G401 (cell line): ENCODE data around the gene SYNPR. TPM values are rescaled to one million over a fixed set of nuclear protein-coding genes. Genes with fewer than 3 reads are reported as not detected.
"Not testable (repeated sequence)": the region's sequence is repeated elsewhere in the genome, so short reads cannot be mapped to it uniquely, and the experiment has no call there.

Experiments
- DNase-seq: peaks from one replicate; pipeline ENCODE4 v3.0.0-alpha.2; 2015; ENCODE audit warnings: low spot score
- in situ Hi-C: cut with HindIII; loops from 2 replicates; pipeline ENCODE4 v1.10.0; 2016; ENCODE audit warnings: low sequenced_read_pairs, mixed read lengths
- total RNA-seq: library from RNA; depleted of rRNA; stranded (reverse); fragments of >200 nt; shearing (Covaris generic); gene quantifications from 2 replicates; pipeline ENCODE4 v1.2.3, GENCODE V29; 2014; rRNA removed

The SYNPR gene
- total RNA-seq, result not detected in 2 replicates

DNA sequence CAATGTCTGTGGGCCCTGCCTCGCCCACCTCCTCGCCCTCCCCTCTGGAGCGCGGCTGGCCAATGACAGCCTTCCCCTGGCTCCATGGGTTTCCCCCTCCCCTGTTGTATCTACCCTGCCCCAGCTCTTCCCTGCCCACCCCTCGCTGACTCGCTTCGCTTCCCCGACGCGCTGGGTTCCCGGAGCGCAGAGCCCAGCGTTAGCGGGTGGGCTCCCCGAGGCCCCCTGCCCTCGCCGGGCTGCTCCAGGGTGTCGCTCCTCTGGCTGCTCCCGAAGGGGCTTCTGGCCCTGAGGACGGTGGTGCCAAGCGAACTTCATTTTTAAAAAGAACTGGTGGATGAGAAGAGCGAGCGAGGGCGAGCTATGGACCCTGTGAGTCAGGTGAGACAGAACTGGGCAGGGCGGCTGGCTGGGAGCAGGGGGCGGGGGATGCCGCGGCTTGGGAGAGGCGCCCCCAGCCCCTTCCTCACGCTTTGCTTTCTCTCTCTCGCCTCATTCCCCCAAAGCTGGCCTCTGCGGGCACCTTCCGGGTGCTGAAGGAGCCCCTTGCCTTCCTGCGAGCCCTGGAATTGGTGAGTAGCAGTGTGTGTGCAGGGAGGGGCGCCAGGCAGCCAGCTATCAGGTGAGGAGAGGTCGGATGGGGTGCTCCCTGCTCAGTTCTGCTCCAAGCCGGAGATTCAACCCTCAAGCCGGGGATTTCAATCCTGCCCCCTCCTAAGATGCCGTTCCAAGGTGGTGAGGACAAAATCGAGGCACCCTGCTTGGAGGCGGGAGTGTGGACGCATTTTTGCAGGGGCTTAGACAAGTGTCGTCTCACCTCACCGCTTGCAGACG lies at the start of gene SYNPR:
Gene SYNPR, plus strand, starts transcription at position 138 of the 834 bp plus-strand sequence.
- peak; percentile 71 for DNase-seq
- in situ Hi-C loops, result no loop called here

DNA sequence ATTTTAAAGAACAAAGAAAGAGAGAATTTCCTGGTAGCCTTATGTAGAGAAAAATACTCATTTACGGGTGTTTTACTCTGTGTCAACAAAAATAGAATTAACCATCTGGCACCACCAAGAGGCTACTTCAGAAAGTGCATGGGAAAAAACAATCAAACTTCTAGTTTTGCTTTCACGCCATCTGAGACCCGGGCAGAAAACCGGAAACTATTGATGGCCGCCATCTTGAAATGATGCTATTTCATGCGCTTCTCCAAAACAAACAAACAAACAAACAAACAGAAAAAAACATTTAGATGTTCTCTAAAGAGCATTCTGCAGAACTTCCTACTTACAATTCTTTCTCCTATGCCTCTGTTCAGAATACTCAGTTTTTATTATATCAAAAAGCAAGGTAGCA lies 49.4 kb upstream of the SYNPR start:
- in situ Hi-C loops, result no loop called here
- peak; percentile 67 for DNase-seq

DNA sequence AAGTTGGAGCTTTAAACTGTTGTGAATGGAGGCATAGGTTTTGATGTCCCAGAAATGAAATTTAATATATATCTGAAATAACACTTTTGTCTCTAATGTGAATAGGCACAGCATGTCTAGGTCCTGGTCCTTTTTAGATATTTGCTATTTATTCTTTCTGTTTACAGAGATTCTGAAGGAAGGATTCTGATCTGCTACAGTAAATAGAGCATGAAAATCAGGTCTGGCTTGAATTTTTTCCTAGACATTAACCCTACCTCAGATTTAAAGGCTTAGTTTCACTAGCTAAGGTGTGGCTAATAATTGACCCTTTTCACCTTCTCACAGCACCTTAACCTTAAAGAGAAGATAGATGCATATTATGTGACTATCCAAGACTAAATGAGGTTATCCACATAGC lies 48.0 kb upstream of the SYNPR start:
- DNase-seq, result peak; percentile 78
- in situ Hi-C loops, result no loop called here

GRCh38 chr3:63231643-63232042 lies 46.5 kb upstream of the SYNPR start:
- peak; percentile 68 for DNase-seq
- in situ Hi-C loops, result no loop called here

DNA sequence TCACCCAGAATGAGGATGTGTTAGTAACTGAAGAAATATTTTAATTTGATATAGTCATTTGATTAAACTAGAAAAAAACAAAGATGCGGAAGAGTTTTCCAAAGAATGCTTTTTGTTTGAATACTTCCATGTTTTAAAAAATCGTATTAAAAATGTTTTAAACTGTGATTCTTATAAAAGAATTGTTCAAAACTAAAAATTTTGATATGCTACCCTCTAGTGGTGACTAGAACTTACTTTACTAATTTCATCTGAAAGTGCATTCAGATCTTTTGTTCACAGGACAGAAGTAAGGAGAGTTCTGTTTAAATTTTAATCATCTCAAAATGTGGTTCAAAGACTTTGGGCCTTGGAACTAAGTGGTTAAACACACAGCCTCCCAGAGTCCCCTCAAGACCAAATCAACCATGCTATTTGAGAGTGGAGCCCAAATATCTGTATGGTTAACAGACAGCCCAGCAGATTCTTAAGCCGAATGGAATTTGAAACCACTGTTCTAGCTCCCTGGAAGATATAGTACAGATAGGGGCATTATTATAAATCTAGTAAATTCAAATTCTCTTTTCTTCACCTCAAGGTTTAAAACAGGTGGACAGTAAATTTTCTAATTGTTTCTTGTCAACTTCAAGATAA lies 45.2 kb upstream of the SYNPR start:
- in situ Hi-C loops, result no loop called here
- DNase-seq, result peak; percentile 33

DNA sequence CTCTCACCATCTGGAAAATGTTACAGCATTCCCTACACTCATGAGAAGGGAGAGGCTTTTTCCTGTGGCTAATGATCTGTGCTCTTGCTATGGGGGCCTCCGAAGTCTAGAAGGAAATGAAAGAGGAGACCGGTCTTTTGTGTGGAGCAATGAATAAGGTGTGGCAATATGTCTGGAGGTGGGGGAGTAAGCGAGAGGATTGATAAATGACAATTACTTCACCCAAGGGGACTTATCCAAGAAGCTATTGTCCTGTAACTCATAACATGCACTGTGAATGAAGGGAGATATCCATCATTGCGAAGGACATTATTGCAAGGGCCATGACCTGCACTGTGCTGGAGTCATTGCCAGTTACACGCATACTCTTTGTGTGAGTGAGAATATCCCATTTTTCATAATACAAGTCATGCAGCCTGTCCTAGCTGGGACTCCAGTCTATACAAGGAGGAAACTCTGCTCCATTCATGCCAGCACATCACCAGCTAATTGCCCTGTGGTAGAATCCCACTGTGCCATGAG lies 37.7 kb upstream of the SYNPR start:
- in situ Hi-C loops, result no loop called here
- no peak for DNase-seq

DNA sequence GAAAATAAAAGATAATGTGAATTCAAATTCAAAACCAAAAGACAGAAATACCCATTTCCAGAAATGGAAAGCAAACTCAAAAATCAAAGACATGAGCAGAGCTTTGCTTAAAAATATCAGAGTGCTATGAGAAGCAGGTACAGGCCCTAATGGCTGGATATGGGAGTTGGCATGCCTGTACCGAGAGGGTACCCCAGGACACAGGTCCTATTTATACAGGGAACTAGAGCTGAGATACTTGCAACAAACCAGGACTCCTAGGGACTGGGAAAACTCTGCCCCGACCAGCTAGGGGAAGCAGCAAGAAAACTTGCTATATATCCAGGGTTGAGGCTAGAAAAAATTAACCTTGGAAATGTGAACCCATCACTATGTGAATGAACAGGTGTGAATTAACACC lies 36.0 kb upstream of the SYNPR start:
- no peak for DNase-seq
- in situ Hi-C loops, result no loop called here

- in situ Hi-C loops, result no loop called here
Measured at GRCh38 chr3:63244486-63244885, 33.6 kb upstream of the SYNPR start.

GRCh38 chr3:63245726-63246241 lies 32.3 kb upstream of the SYNPR start:
- no peak for DNase-seq
- in situ Hi-C loops, result no loop called here

More at GRCh38 chr3:63244486-63244885, 33.6 kb upstream of the SYNPR start:
- DNase-seq, result no peak

DNA sequence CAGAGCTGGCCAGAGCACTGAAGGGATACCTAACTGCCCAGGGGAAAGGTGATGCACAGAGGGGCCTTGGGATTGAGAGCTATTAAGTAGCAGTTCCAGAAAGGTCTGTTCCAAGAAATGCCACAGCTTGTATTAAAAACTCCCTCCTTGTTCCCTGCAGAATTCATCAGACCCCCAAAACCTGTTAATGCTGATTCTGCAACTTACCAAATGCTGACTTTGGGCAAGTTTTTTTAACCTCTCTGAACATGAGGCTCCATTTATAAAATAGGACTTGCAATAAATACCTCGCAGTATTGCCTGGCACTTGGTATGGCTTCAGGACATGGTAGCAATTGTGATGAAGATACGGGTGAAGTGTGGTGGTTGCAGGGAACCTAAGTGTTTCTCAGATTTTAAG lies 30.1 kb upstream of the SYNPR start:
- DNase-seq, result no peak
- in situ Hi-C loops, result no loop called here

DNA sequence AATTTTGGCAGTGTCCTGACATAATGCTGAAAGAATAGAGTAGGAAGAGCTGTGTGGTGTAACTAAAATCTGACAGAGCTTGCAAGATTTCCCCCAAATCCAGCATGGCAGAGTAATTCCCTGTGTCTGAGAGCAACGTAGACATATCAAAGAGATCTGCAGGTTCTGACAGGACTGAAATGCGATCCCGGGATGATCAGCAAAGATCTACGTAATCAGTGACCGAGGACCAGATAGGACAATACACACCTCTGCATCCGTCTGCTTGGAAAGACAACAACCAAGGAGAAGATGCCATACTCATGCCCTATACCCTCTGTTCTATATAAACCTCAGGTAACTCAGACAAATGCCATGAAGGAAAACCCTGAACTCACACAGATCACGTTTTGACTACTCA lies 26.6 kb upstream of the SYNPR start:
- in situ Hi-C loops, result no loop called here
- no peak for DNase-seq

DNA sequence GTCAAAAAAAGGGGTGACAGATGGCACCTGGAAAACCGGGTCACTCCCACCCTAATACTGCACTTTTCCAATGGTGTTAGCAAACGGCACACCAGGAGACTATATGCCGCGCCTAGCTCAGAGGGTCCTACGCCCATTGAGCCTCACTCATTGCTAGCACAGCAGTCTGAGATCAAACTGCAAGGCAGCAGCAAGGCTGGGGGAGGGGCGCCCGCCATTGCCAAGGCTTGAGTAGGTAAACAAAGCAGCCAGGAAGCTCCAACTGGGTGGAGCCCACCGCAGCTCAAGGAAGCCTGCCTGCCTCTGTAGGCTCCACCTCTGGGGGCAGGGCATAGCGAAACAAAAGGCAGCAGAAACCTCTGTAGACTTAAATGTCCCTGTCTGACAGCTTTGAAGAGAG lies 22.3 kb upstream of the SYNPR start:
- in situ Hi-C loops, result not testable (repeated sequence)

DNA sequence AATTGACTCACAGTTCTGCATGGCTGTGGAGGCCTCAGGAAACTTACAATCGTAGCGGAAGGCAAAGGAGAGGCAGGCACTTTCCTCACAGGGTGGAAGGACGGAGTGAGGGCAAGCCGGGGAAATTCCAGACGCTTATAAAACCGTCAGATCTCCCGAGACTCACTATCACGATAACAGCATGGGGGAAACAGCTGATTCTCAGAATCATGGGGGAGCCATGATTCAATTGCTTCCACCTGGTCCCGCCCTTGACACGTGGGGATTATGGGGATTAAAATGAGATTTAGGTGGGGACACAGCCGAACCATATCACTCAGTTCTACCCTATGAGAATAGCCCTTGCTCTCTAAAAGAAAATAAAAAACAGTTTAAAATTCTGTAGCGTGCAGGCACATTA lies 13.4 kb upstream of the SYNPR start:
- no peak for DNase-seq
- in situ Hi-C loops, result no loop called here

More for the DNA sequence above, 22.3 kb upstream of the SYNPR start:
- DNase-seq, result not testable (repeated sequence)

DNA sequence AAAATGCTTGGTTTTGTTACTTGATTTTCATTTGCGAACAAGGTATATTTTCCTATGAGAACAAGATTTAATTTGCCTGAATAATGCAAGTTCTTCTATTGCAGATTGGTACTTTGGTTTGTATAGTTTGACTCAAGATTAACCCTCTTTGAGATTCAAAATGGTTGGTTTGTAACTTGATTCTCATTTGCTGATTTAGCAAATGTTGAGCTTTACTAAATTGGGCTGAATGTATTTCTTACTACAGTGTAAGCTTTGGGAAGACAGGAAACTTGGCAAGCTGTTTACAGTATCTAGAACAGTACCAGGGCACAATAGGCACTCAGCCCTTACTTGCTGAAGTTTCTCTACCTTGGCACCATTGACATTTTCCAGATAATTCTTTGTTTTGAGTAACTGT lies 3.7 kb upstream of the SYNPR start:
- DNase-seq, result no peak
- in situ Hi-C loops, result no loop called here

GRCh38 chr3:63279005-63279841 lies 1.1 kb downstream of the SYNPR start:
- DNase-seq, result peak; percentile 87
- in situ Hi-C loops, result no loop called here

DNA sequence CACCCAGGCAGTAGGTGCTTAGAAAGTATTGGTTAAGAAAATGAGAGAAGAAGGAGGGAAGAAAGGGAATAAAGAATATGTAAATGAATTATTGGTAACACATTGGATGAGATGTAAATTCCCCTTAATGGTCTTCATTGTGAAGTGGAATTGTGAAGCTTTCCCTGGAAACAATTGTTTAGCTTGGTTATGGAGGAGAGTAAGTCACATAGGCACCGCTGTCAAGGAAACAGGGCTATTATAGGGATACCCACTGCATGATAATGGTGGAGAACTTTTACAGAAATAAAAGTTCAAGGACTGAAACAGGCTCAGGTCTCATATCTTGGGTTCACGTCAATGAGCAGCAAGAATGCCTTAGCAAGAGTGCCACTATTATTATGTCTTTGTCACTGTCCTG lies 9.5 kb downstream of the SYNPR start:
- DNase-seq, result no peak
- in situ Hi-C loops, result no loop called here

DNA sequence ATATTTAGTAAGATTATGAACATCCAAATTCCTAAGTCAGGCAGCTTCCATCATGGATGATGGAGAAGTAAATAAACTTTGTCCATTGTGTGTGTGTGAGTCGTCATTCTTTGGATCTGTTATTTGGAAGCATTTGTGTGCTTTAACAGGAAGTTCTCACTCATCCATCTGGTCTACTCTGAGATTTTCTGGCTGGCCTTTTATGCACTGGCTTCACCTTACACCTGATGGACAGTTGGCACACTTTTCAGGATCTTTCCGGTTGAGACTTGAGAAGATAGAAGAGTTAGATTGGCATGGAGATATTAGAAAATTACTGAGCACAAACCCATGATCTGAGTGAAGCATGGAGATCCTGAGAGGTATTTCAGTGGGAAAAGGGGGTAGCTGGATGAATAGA lies 12.6 kb downstream of the SYNPR start:
- DNase-seq, result peak; percentile 92
- in situ Hi-C loops, result no loop called here

DNA sequence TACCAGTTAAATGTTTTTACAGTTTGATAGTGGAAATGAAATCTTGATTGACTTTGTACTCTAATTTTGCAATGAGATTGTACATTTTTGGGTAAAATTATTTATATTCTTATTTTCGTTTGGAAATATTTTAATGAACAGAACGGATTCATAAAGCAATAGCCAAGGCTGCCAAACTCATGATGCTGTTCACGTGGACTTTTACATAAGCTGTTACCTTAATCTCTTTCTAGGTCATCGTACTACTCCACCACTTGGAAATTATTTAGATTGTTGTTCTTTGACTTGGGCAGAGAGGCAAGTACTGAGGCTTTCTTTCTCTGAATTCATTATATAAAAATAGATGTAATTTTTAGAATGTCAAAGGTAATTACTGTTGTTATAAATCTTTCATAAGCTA lies 16.2 kb downstream of the SYNPR start:
- in situ Hi-C loops, result no loop called here
- peak; percentile 66 for DNase-seq

- in situ Hi-C loops, result no loop called here
- DNase-seq, result peak; percentile 69
Measured at GRCh38 chr3:63295356-63295755, 17.2 kb downstream of the SYNPR start.
